ENCODE data around the gene GHDC.

GHDC gene

GRCh38 chr17:42200706-42201457 lies 6.6 kb upstream of the GHDC start:
- Histone ChIP-seq H3K4me1 (ENCODE audit: control insufficient read depth in 1 of 2, insufficient read depth in 1 of 2, low read depth in 1 of 2, low read length in 1 of 2) (peaks cover 6 to 7% of the 10 kb centered on the region in 2 experiments), H3K27ac (peak overlapping the region; percentile 23), H3K4me3 (ENCODE audit: low read depth in 1 of 2, low read length in 1 of 2) (no peak overlapping the region), H3K27me3 (no peaks in the 10 kb centered on the region), H3K9me3 (no peaks in the 10 kb centered on the region), H3K36me3 (peaks cover 66% of the 10 kb centered on the region)
- TF ChIP-seq CTCF (IDR thresholded peaks at IDR 0.05) = no peak

- H3K9me3 ChIP-seq = no peaks in the 10 kb centered on the region
- peaks cover 53% of the 10 kb centered on the region for H3K36me3 ChIP-seq
- H3K27me3 ChIP-seq = no peaks in the 10 kb centered on the region
- TF ChIP-seq CTCF (IDR thresholded peaks at IDR 0.05) = no peak
- H3K4me1 ChIP-seq (ENCODE audit: control insufficient read depth in 1 of 2, insufficient read depth in 1 of 2, low read depth in 1 of 2, low read length in 1 of 2) = peaks cover 10 to 11% of the 10 kb centered on the region in 2 experiments
- peak overlapping the region; percentile 86 for H3K27ac ChIP-seq
- H3K4me3 ChIP-seq (ENCODE audit: low read depth in 1 of 2, low read length in 1 of 2) = no peak overlapping the region
Measured at GRCh38 chr17:42199416-42200011, 5.2 kb upstream of the GHDC start.

- peaks cover 16 to 17% of the 10 kb centered on the region in 2 experiments for H3K4me1 ChIP-seq (ENCODE audit: control insufficient read depth in 1 of 2, insufficient read depth in 1 of 2, low read depth in 1 of 2, low read length in 1 of 2)
- TF ChIP-seq CTCF (IDR thresholded peaks at IDR 0.05) = no peak
- no peaks in the 10 kb centered on the region for H3K9me3 ChIP-seq
- peaks cover 47% of the 10 kb centered on the region for H3K36me3 ChIP-seq
- no peaks in the 10 kb centered on the region for H3K27me3 ChIP-seq
- H3K4me3 ChIP-seq (ENCODE audit: low read depth in 1 of 2, low read length in 1 of 2) = no peak overlapping the region
- H3K27ac ChIP-seq = peak overlapping the region; percentile 86
Measured at GRCh38 chr17:42198897-42199296, 4.6 kb upstream of the GHDC start.

GRCh38 chr17:42197564-42198156 lies 3.4 kb upstream of the GHDC start:
- peaks cover 34% of the 10 kb centered on the region for H3K36me3 ChIP-seq
- no peaks in the 10 kb centered on the region for H3K27me3 ChIP-seq
- H3K9me3 ChIP-seq = no peaks in the 10 kb centered on the region
- H3K27ac ChIP-seq = peak overlapping the region; percentile 86
- H3K4me1 ChIP-seq (ENCODE audit: control insufficient read depth in 1 of 2, insufficient read depth in 1 of 2, low read depth in 1 of 2, low read length in 1 of 2) = peaks cover 29% of the 10 kb centered on the region in 2 experiments
- no peak overlapping the region for H3K4me3 ChIP-seq (ENCODE audit: low read depth in 1 of 2, low read length in 1 of 2)
- TF ChIP-seq CTCF (IDR thresholded peaks at IDR 0.05) = no peak

- no peaks in the 10 kb centered on the region for H3K9me3 ChIP-seq
- H3K36me3 ChIP-seq = no peaks in the 10 kb centered on the region
- H3K27ac ChIP-seq = peak overlapping the region; percentile 77
- H3K4me1 ChIP-seq (ENCODE audit: control insufficient read depth in 1 of 2, insufficient read depth in 1 of 2, low read depth in 1 of 2, low read length in 1 of 2) = peaks cover 35 to 38% of the 10 kb centered on the region in 2 experiments
- no peak for TF ChIP-seq CTCF (IDR thresholded peaks at IDR 0.05)
- peak overlapping the region; percentile 65 to 78 for H3K4me3 ChIP-seq (ENCODE audit: low read depth in 1 of 2, low read length in 1 of 2)
- H3K27me3 ChIP-seq = no peaks in the 10 kb centered on the region
Measured at GRCh38 chr17:42193216-42193968, 902 bp downstream of the GHDC start.
